GM12801 (cell line): ENCODE results near the gene HDAC11.

Experiments
- TF ChIP-seq, protein P1 (sequence below): IDR thresholded peaks from one replicate; pipeline ENCODE4 v1.5.1; 2011; ENCODE audit warnings: control low read depth; ENCODE audit not compliant: insufficient read length; ENCODE audit errors: extremely low read depth

HDAC11 gene

DNA sequence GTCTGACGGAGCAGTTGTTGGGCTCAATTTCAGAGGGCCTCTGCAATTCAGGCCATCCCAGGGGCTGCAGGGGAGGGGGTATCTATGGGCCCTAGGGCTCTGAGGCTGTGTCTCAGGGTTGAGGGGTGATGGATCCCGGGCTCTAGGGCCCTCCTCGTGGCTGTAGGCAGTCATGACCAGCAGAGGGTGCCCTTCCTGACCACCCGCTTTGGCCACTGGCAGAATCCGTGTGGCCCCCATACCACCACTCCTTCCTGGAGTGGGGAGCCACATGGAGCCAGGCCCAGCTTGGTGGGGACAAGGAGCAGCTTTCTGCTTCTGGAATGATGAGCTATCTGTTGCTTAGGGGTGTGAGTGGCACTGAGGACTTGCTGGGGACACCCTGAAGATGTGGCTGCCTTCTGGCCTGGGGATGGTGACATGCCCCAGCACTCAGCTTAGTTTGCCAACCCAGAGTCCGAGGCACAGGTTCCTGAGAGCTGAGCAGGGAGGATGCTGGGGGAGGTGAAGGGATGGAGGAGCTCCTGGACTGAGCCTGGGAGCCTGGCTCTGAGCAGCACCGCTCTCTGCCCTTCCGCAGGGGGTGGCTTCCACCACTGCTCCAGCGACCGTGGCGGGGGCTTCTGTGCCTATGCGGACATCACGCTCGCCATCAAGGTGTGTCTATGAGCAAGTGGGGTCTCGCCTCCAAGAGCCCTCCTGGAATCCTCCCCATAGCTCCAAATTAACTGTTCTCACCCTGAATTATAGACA, 20.2 kb downstream of the HDAC11 start:
- TF ChIP-seq, protein P1, sequence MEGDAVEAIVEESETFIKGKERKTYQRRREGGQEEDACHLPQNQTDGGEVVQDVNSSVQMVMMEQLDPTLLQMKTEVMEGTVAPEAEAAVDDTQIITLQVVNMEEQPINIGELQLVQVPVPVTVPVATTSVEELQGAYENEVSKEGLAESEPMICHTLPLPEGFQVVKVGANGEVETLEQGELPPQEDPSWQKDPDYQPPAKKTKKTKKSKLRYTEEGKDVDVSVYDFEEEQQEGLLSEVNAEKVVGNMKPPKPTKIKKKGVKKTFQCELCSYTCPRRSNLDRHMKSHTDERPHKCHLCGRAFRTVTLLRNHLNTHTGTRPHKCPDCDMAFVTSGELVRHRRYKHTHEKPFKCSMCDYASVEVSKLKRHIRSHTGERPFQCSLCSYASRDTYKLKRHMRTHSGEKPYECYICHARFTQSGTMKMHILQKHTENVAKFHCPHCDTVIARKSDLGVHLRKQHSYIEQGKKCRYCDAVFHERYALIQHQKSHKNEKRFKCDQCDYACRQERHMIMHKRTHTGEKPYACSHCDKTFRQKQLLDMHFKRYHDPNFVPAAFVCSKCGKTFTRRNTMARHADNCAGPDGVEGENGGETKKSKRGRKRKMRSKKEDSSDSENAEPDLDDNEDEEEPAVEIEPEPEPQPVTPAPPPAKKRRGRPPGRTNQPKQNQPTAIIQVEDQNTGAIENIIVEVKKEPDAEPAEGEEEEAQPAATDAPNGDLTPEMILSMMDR: no peak

DNA sequence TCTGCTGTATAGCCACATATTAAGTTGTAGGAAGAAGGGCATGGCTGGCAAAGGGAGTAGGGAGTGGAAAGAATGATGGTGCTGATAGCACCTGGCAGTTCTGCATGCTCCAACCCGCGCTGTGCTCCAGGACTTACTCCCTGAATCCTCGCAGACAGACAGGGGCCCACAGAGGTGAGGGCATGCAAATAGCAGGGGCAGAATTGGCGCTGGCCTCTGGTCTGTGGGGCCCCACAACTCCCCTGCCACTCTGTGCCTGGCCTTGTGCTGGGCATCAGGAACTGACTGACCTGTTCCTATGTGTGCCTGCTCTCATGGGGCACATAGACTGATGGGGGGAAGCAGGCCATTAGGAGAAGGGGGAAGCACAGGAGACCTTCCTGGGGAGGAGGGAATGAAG, 20.9 kb downstream of the HDAC11 start:
- TF ChIP-seq, protein P1: no peak

DNA sequence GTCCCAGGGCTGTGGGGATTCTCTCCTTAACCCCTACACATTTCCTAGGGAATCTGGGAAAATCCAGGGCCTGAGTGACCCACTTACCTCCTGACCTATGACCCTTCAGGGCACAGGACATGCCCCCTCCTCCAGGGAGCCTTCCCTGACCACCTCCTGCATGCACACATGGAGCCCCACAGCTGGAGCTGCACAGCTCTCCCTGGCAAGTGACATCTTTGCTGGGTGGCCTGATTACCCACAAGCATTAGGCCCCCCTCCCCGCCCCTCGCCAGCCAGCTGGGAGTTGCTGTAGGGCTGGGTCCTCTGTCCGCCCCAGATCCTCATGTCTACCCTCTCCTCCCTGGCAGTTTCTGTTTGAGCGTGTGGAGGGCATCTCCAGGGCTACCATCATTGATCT, 21.4 kb downstream of the HDAC11 start:
- TF ChIP-seq, protein P1: no peak

DNA sequence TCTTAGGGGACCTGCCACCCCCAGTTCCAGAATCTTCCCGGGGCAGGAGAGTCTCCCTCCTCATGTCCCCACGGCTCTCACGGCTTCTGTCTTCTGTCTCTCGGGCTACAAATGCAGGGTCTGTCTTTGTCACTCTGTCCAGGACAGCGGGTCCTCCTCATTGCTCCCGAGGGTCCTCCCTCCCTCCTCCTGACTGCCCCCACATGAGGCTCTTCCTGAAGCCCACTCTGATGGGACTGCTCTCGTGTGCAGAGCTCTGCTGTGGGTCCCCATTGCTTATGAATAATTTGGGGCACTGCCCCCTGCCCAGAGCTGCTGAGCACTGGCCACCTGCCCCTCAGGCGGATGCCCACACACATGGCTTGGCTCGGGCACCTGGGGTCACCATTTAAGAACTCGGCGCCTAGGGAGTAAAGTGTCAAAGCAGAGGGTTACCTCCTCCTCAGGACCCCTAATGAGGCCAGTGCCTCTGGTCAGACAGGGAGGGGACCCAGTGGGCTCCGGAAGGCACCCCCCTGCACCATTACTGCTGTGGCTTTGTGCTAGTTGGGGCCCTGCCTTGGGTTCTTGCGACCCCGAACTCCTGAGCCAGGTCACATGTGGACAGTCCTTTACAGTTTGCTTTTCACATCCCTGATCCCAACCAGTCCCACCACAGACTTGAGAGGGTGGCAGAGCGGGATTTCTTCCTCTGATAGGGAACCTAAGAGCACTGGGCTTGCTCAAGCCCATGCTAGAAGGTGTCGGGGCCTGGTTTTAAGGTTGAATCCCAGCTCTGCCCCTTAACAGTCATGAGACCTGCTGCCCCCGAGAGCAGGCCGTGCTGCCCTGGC, 22.1 kb downstream of the HDAC11 start:
- TF ChIP-seq, protein P1: no peak

DNA sequence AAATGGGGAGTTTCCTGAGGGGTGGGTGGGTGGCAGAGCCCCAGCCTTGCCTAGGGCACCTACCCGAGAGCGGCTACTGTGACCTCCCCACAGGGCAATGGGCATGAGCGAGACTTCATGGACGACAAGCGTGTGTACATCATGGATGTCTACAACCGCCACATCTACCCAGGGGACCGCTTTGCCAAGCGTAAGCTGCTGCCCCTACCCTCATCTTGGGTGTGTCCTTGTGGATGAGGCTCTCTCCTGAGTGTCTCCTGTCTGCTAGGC, 22.6 kb downstream of the HDAC11 start:
- TF ChIP-seq, protein P1: no peak

DNA sequence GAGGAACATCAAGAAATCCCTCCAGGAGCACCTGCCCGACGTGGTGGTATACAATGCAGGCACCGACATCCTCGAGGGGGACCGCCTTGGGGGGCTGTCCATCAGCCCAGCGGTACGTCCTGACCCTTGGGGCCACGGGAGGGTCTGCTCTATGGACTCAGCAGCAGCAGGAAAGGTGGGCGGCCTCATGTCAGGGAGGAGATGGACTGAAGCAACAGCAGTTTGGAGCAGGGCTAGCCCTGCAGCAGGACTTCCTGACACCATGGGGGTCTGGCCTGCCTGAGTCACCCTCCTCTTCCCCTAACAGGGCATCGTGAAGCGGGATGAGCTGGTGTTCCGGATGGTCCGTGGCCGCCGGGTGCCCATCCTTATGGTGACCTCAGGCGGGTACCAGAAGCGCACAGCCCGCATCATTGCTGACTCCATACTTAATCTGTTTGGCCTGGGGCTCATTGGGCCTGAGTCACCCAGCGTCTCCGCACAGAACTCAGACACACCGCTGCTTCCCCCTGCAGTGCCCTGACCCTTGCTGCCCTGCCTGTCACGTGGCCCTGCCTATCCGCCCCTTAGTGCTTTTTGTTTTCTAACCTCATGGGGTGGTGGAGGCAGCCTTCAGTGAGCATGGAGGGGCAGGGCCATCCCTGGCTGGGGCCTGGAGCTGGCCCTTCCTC, 24.2 kb downstream of the HDAC11 start:
- TF ChIP-seq, protein P1: no peak
